Keratinocyte (primary cell): Measurements from ENCODE around the gene ERCC3. TPM values are rescaled to one million over a fixed set of nuclear protein-coding genes. Genes with fewer than 3 reads are reported as not detected.

Experiments used
- DNase-seq: peaks from one replicate; pipeline ENCODE4 v3.0.0-alpha.2; 2011; ENCODE audit warnings: low read depth, missing footprints, low spot score
- FAIRE-seq: peaks from 2 replicates; lab custom pipeline; 2011; peaks lifted over from hg19 to GRCh38; lab: Jason Lieb, UNC
- H2AFZ ChIP-seq: 2 replicates; pipeline ENCODE4 v1.6.0; 2012; ENCODE audit warnings: low read length, control low read depth, inconsistent platforms; ENCODE audit not compliant: control insufficient read depth
- H3K27ac ChIP-seq: 2 replicates; pipeline ENCODE4 v1.5.1; 2011; ENCODE audit warnings: low read length; ENCODE audit not compliant: control insufficient read depth, insufficient read depth
- H3K27me3 ChIP-seq: 3 replicates; pipeline ENCODE4 v1.6.0; 2011; ENCODE audit warnings: low read length; ENCODE audit not compliant: control insufficient read depth, insufficient read depth; ENCODE audit errors: extremely low read depth
- H3K36me3 ChIP-seq, 2 experiments: 2 replicates in 1 of 2; 3 replicates in 1 of 2; pipeline ENCODE4 v1.5.1; 2011; ENCODE audit warnings: low read length in 2 of 2, mild to moderate bottlenecking in 1 of 2; ENCODE audit not compliant: control insufficient read depth in 2 of 2, insufficient read depth in 2 of 2; ENCODE audit errors: extremely low read depth in 1 of 2
- H3K4me1 ChIP-seq: 3 replicates; pipeline ENCODE4 v1.5.1; 2011; ENCODE audit warnings: low read length; ENCODE audit not compliant: control insufficient read depth, insufficient read depth; ENCODE audit errors: extremely low read depth
- H3K4me2 ChIP-seq: 3 replicates; pipeline ENCODE4 v1.6.0; 2011; ENCODE audit warnings: low read depth, low read length; ENCODE audit not compliant: control insufficient read depth, insufficient read depth; ENCODE audit errors: extremely low read depth
- H3K4me3 ChIP-seq, 3 experiments: fragments of 200-600 bp in 1 of 3; sonication (generic) in 1 of 3; 2 replicates in 2 of 3; 3 replicates in 1 of 3; pipeline ENCODE4 v1.5.1; 2011 to 2016; ENCODE audit warnings: low read length in 3 of 3, mild to moderate bottlenecking in 3 of 3, control low read depth in 2 of 3, inconsistent platforms in 1 of 3, low read depth in 1 of 3, mixed read lengths in 1 of 3, mixed run types in 1 of 3, moderate library complexity in 1 of 3; ENCODE audit not compliant: control insufficient read depth in 2 of 3, insufficient read depth in 2 of 3; ENCODE audit errors: extremely low read depth in 1 of 3
- H3K79me2 ChIP-seq: 2 replicates; pipeline ENCODE4 v1.6.0; 2012; ENCODE audit warnings: low read length; ENCODE audit not compliant: control insufficient read depth, insufficient read depth
- H3K9ac ChIP-seq: 3 replicates; pipeline ENCODE4 v1.6.0; 2011; ENCODE audit warnings: low read length; ENCODE audit not compliant: control insufficient read depth, insufficient read depth; ENCODE audit errors: extremely low read depth
- H3K9me1 ChIP-seq: 3 replicates; pipeline ENCODE4 v1.6.0; 2011; ENCODE audit warnings: low read length; ENCODE audit not compliant: control insufficient read depth, insufficient read depth; ENCODE audit errors: extremely low read depth
- H3K9me3 ChIP-seq: 2 replicates; pipeline ENCODE4 v1.5.1; 2012; ENCODE audit warnings: low read depth, low read length; ENCODE audit not compliant: control insufficient read depth
- H4K20me1 ChIP-seq: 3 replicates; pipeline ENCODE4 v1.6.0; 2011; ENCODE audit warnings: low read length; ENCODE audit not compliant: control insufficient read depth, insufficient read depth; ENCODE audit errors: extremely low read depth
- EZH2 ChIP-seq: IDR thresholded peaks from one replicate; pipeline ENCODE4 v1.6.1; 2012; ENCODE audit warnings: inconsistent platforms, mild to moderate bottlenecking, low read length, moderate library complexity
- dilution Hi-C: fragments of 300-500 bp; cut with MboI; formaldehyde crosslinking; loops from one replicate; pipeline ENCODE4 v1.7.0; 2020; ENCODE audit warnings: low sequenced_read_pairs; ENCODE audit not compliant: extremely low pct_ligation_motif_present
- polyA plus RNA-seq, 5 experiments: library from polyadenylated mRNA; depleted of rRNA in 3 of 5; stranded (reverse) in 3 of 5; stranded (forward) in 1 of 5; unstranded in 1 of 5; fragments of >200 nt; gene quantifications; 1 replicate in 1 of 5; 2 replicates in 3 of 5; 3 replicates in 1 of 5; pipeline versions ENCODE4 v1.2.1 to v1.2.3, GENCODE V29; 2011 to 2012; ENCODE audit warnings: missing spikeins in 2 of 5, low read depth in 1 of 5, low replicate concordance in 1 of 5
- TF ChIP-seq, protein P1 (sequence below), 3 experiments: IDR thresholded peaks in 1 of 3; conservative IDR thresholded peaks in 1 of 3; optimal IDR thresholded peaks in 1 of 3; 2 replicates in 2 of 3; 3 replicates in 1 of 3; pipeline versions ENCODE3 to v1.5.1; 2011; ENCODE audit warnings: low read length in 3 of 3, mild to moderate bottlenecking in 3 of 3, moderate library complexity in 2 of 3, control low read depth in 1 of 3, inconsistent platforms in 1 of 3; ENCODE audit not compliant: insufficient read depth in 2 of 3; ENCODE audit errors: extremely low read depth in 1 of 3

ERCC3 gene
- polyA plus RNA-seq, 1 donor (not counting 4 experiments of a cell fraction or from before 2014, with no cell fraction given), result 40.6 TPM

DNA sequence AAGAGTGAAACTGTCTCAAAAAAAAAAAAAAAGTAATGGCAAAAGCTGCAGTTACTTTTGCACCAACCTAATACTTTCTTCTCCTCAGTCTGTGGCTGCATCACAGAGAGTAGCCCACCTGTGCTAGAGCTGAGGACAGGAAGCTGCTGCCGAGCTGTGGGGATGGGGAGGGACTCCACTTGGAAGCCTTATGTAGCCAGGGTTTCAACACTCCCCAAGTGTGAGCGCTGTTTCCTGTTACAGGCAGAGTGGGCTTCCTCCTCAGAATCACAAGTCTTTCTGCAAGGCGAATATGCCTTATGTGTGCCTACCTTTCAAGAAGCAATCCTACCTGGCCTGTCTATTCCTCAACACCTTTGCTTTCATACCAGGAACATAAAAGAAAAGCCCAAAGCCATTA lies 37.6 kb downstream of the ERCC3 start:
- H3K9ac ChIP-seq, result no peak overlapping the region
- FAIRE-seq (no peak), DNase-seq (no peak)
- H3K79me2 ChIP-seq, result no peaks in the 10 kb centered on the region
- no peak overlapping the region for H3K4me2 ChIP-seq
- H3K27ac ChIP-seq, result no peak overlapping the region
- dilution Hi-C loops, result no loop called here
- H3K27me3 ChIP-seq, result no peaks in the 10 kb centered on the region
- H4K20me1 ChIP-seq, result no peaks in the 10 kb centered on the region
- H2AFZ ChIP-seq, result no peak overlapping the region
- H3K36me3 ChIP-seq, result peaks cover 15 to 19% of the 10 kb centered on the region in 2 experiments
- TF ChIP-seq, protein P1, sequence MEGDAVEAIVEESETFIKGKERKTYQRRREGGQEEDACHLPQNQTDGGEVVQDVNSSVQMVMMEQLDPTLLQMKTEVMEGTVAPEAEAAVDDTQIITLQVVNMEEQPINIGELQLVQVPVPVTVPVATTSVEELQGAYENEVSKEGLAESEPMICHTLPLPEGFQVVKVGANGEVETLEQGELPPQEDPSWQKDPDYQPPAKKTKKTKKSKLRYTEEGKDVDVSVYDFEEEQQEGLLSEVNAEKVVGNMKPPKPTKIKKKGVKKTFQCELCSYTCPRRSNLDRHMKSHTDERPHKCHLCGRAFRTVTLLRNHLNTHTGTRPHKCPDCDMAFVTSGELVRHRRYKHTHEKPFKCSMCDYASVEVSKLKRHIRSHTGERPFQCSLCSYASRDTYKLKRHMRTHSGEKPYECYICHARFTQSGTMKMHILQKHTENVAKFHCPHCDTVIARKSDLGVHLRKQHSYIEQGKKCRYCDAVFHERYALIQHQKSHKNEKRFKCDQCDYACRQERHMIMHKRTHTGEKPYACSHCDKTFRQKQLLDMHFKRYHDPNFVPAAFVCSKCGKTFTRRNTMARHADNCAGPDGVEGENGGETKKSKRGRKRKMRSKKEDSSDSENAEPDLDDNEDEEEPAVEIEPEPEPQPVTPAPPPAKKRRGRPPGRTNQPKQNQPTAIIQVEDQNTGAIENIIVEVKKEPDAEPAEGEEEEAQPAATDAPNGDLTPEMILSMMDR (optimal IDR thresholded peaks at IDR 0.05 in 1 of 3, IDR thresholded peaks at IDR 0.05 in 1 of 3, conservative IDR thresholded peaks at IDR 0.05 in 1 of 3; ENCODE audit: extremely low read depth in 1 of 3, insufficient read depth in 2 of 3, low read length in 3 of 3), result no peak
- no peak for TF ChIP-seq EZH2
- no peak overlapping the region for H3K4me3 ChIP-seq
- H3K9me1 ChIP-seq, result no peaks in the 10 kb centered on the region
- H3K4me1 ChIP-seq, result peaks cover 4% of the 10 kb centered on the region
- no peaks in the 10 kb centered on the region for H3K9me3 ChIP-seq

DNA sequence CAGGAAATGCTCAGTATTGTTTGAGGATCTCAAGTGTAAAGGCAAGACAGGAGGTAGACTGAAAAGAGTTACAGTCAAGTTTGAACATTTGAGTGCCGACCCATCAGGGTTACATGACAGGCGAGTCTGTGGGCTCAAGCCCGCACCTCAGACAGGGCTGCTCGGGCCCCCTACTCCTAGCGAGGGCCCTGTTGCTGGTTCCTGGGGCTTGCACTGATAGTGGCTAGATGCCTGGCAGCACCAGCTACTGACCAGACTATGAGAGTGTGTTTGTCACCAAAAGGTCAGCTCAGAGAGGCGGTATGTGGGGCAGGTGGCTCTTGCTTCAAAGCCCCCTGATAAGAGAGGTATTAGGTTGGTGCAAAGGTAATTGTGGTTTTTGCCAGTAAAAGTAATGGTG lies 38.2 kb downstream of the ERCC3 start:
- no peak overlapping the region for H3K4me2 ChIP-seq
- H3K79me2 ChIP-seq, result no peaks in the 10 kb centered on the region
- FAIRE-seq (no peak), DNase-seq (no peak)
- no peak overlapping the region for H3K27ac ChIP-seq
- no peaks in the 10 kb centered on the region for H3K27me3 ChIP-seq
- H2AFZ ChIP-seq, result no peak overlapping the region
- H3K4me1 ChIP-seq, result peaks cover 4% of the 10 kb centered on the region
- H3K9ac ChIP-seq, result no peak overlapping the region
- no peak overlapping the region for H3K4me3 ChIP-seq
- H3K9me1 ChIP-seq, result no peaks in the 10 kb centered on the region
- dilution Hi-C loops, result no loop called here
- no peaks in the 10 kb centered on the region for H4K20me1 ChIP-seq
- H3K9me3 ChIP-seq, result no peaks in the 10 kb centered on the region
- TF ChIP-seq, protein P1 (optimal IDR thresholded peaks at IDR 0.05 in 1 of 3, IDR thresholded peaks at IDR 0.05 in 1 of 3, conservative IDR thresholded peaks at IDR 0.05 in 1 of 3; ENCODE audit: extremely low read depth in 1 of 3, insufficient read depth in 2 of 3, low read length in 3 of 3), result no peak
- TF ChIP-seq EZH2, result no peak
- peaks cover 10 to 13% of the 10 kb centered on the region in 2 experiments for H3K36me3 ChIP-seq
